Body of pancreas (tissue), 4 donors: ENCODE data around the gene SOX5. TPM values are rescaled to one million over a fixed set of nuclear protein-coding genes. Genes with fewer than 3 reads are reported as not detected.
"Not testable (repeated sequence)": the region's sequence is repeated elsewhere in the genome, so short reads cannot be mapped to it uniquely, and the experiment has no call there.

Source experiments
- ATAC-seq: fragments of 150-250 bp; one replicate; pipeline ENCODE4 v1.9.1; 2016
- DNase-seq, 4 donors: peaks; one replicate each; pipeline ENCODE4 v3.0.0-alpha.2; 2019
- H3K27ac ChIP-seq, 4 donors: fragments of 200-600 bp; sonication (generic); 1 replicate in 3 of 4; 2 replicates in 1 of 4; pipeline versions ENCODE4 v1.5.1 to v1.6.1; 2016 to 2019; ENCODE audit warnings: mild to moderate bottlenecking in 1 of 4, mixed read lengths in 1 of 4, moderate library complexity in 1 of 4
- H3K27me3 ChIP-seq, 2 donors: fragments of 200-600 bp; sonication (generic); one replicate each; pipeline ENCODE4 v1.6.0; 2016; ENCODE audit warnings: mild to moderate bottlenecking in 1 of 2
- H3K36me3 ChIP-seq, 2 donors: fragments of 200-600 bp; sonication (generic); replicated peaks in 1 of 2; 2 replicates each; pipeline ENCODE4 v1.5.1; 2016; ENCODE audit warnings: low read depth in 2 of 2; ENCODE audit not compliant: insufficient read depth in 1 of 2
- H3K4me1 ChIP-seq: fragments of 200-600 bp; sonication (generic); one replicate; pipeline ENCODE4 v1.6.0; 2016
- H3K4me3 ChIP-seq, 2 donors: fragments of 200-600 bp; sonication (generic); 1 replicate in 1 of 2; 2 replicates in 1 of 2; pipeline ENCODE4 v1.5.1; 2016 to 2019
- H3K9me3 ChIP-seq, 3 donors: fragments of 200-600 bp; sonication (generic); 1 replicate in 2 of 3; 2 replicates in 1 of 3; pipeline ENCODE4 v1.5.1; 2016
- POLR2A ChIP-seq, 3 donors: fragments of 450-650 bp; IDR thresholded peaks; one replicate each; pipeline ENCODE4 v1.6.1; 2016; ENCODE audit warnings: antibody characterized with exemption in 3 of 3, mild to moderate bottlenecking in 2 of 3
- WGBS, 2 donors: methylation state at CpG; one replicate each; pipeline ENCODE4 v1.1.5; 2017; 5-methylcytosine and 5-hydroxymethylcytosine counted together
- intact Hi-C: fragments of 100-400 bp; cut with DNase I; formaldehyde crosslinking; loops from one replicate; pipeline ENCODE4 v1.15.1; 2023
- total RNA-seq, 2 donors: library from RNA; depleted of rRNA; stranded (reverse); fragments of >200 nt; gene quantifications; one replicate each; pipeline ENCODE4 v1.1.0, GENCODE V29; 2016
- TF ChIP-seq, protein P1 (sequence below), 7 experiments: fragments of 450-650 bp in 4 of 7; fragments of 200-600 bp in 3 of 7; sonication (generic) in 3 of 7; IDR thresholded peaks; one replicate each; pipeline ENCODE4 v1.5.1; 2016 to 2019; ENCODE audit warnings: antibody characterized with exemption in 7 of 7

The SOX5 gene
- total RNA-seq, 2 donors from 2014 or later = 3.0 to 10.4 TPM

- no peak overlapping the region for H3K27ac ChIP-seq
- TF ChIP-seq, protein P1, sequence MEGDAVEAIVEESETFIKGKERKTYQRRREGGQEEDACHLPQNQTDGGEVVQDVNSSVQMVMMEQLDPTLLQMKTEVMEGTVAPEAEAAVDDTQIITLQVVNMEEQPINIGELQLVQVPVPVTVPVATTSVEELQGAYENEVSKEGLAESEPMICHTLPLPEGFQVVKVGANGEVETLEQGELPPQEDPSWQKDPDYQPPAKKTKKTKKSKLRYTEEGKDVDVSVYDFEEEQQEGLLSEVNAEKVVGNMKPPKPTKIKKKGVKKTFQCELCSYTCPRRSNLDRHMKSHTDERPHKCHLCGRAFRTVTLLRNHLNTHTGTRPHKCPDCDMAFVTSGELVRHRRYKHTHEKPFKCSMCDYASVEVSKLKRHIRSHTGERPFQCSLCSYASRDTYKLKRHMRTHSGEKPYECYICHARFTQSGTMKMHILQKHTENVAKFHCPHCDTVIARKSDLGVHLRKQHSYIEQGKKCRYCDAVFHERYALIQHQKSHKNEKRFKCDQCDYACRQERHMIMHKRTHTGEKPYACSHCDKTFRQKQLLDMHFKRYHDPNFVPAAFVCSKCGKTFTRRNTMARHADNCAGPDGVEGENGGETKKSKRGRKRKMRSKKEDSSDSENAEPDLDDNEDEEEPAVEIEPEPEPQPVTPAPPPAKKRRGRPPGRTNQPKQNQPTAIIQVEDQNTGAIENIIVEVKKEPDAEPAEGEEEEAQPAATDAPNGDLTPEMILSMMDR (IDR thresholded peaks at IDR 0.05) = no peak
- no peak for TF ChIP-seq POLR2A (IDR thresholded peaks at IDR 0.05)
- no peaks in the 10 kb centered on the region for H3K27me3 ChIP-seq
- no peak for DNase-seq
- no peak for ATAC-seq
- H3K4me3 ChIP-seq = no peak overlapping the region
- H3K9me3 ChIP-seq = no peaks in the 10 kb centered on the region
- no peaks in the 10 kb centered on the region for H3K36me3 ChIP-seq
- peaks cover 6% of the 10 kb centered on the region for H3K4me1 ChIP-seq
- 61 to 73% methylated on average over 2 of the region's 2 CpGs for WGBS, 2 donors
- intact Hi-C loops = no loop called here
Measured at GRCh38 chr12:23830210-23830609, 119.3 kb downstream of the SOX5 start.

DNA sequence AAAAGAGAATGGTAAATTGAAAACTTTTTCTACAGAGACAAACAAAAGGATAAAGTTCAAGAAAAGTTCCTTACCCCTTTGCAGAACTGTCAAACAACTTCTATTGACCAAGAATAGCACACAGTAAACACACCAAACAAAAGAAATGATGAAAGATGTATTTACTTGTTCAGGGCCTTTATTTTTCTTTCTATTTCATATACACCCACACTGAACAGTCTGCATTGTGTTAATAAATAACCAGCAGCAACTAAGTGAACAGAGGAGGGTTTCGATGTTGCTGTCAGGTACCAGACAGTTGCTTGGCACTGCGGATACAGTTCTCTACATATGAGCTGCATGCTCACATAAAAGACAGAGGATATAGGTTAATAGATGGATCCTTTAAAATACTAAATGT lies 122.1 kb downstream of the SOX5 start:
- DNase-seq = no peak
- 19 to 34% methylated on average over 2 of the region's 2 CpGs for WGBS, 2 donors

GRCh38 chr12:23825124-23825523 lies 124.3 kb downstream of the SOX5 start:
- not testable (repeated sequence) for ATAC-seq

More for the DNA sequence above, 122.1 kb downstream of the SOX5 start:
- TF ChIP-seq POLR2A (IDR thresholded peaks at IDR 0.05) = no peak
- TF ChIP-seq, protein P1 (IDR thresholded peaks at IDR 0.05) = no peak
- no peaks in the 10 kb centered on the region for H3K36me3 ChIP-seq
- no peak overlapping the region for H3K4me3 ChIP-seq
- no peaks in the 10 kb centered on the region for H3K9me3 ChIP-seq
- intact Hi-C loops = no loop called here
- H3K27ac ChIP-seq = no peak overlapping the region
- H3K27me3 ChIP-seq = no peaks in the 10 kb centered on the region
- no peak for ATAC-seq
- peaks cover 6% of the 10 kb centered on the region for H3K4me1 ChIP-seq

DNA sequence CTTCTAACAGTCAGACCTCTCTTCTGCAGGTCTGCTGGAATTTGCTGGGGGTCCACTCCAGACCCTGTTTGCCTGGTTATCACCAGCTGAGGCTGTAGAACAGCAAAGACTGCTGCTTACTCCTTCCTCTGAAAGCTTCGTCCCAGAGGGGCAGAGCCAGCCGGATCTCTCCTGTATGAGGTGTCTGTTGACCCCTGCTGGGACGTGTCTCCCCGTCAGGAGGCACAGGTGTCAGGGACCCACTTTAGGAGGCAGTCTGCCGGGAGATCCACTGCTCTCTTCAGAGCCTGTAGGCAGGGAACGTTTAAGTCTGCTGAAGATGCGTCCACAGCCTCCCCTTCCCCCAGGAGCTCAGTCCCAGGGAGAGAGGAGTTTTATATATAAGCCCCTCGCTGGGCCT lies 125.1 kb downstream of the SOX5 start:
- Histone ChIP-seq H3K4me1 (peaks cover 6% of the 10 kb centered on the region), H3K36me3 (no peaks in the 10 kb centered on the region), H3K27me3 (no peaks in the 10 kb centered on the region), H3K9me3 (no peaks in the 10 kb centered on the region), H3K27ac (no peak overlapping the region), H3K4me3 (no peak overlapping the region)
- 80 to 96% methylated on average over 3 to 8 of the region's 8 CpGs for WGBS, 2 donors
- DNase-seq (no peak), ATAC-seq (no peak)
- TF ChIP-seq, protein P1 (IDR thresholded peaks at IDR 0.05) = no peak
- TF ChIP-seq POLR2A (IDR thresholded peaks at IDR 0.05) = no peak
- intact Hi-C loops = no loop called here

More at GRCh38 chr12:23825124-23825523, 124.3 kb downstream of the SOX5 start:
- H3K27me3 ChIP-seq, DNase-seq, intact Hi-C loops, H3K4me1 ChIP-seq, H3K9me3 ChIP-seq, H3K27ac ChIP-seq, H3K36me3 ChIP-seq, H3K4me3 ChIP-seq: not testable (repeated sequence)
- 85 to 95% methylated on average over 7 to 11 of the region's 11 CpGs for WGBS, 2 donors

DNA sequence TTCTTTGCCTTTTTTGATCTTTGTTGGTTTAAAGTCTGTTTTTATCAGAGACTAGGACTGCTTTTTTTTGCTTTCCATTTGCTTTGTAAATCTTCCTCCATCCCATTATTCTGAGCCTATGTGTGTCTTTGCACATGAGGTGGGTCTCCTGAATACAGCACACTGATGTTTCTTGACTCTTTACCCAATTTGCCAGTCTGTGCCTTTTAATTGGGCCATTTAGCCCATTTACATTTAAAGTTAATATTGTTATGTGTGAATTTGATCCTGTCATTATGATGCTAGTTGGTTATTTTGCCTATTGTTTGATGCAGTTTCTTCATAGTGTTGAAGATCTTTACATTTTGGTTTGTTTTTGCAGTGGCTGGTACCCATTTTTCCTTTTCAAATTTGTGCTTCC lies 126.6 kb downstream of the SOX5 start:
- not testable (repeated sequence) for H3K36me3 ChIP-seq, ATAC-seq, H3K4me1 ChIP-seq

DNA sequence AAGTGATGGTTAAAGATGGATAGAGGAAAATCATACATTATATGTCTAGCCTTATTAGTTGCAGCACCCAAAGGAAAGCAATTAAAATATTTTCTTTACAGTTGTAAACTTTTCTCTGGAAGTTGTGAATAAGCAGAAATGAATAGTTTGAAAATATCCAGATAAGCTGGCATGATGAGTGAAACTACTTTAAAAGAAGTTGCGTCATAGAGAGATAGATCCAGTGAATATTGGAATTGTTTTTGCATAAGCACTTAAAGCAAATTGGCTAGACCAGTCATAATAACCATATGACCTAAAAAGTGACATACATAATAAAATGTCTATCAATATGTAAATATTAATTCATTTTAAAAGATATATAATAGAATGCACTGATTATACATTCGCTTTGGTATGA lies 132.1 kb downstream of the SOX5 start:
- H3K4me1 ChIP-seq = no peaks in the 10 kb centered on the region
- H3K4me3 ChIP-seq = no peak overlapping the region
- TF ChIP-seq POLR2A (IDR thresholded peaks at IDR 0.05) = no peak
- TF ChIP-seq, protein P1 (IDR thresholded peaks at IDR 0.05) = no peak
- H3K9me3 ChIP-seq = no peaks in the 10 kb centered on the region
- intact Hi-C loops = no loop called here
- no peak for DNase-seq
- H3K27me3 ChIP-seq = no peaks in the 10 kb centered on the region
- H3K36me3 ChIP-seq = no peaks in the 10 kb centered on the region
- no peak overlapping the region for H3K27ac ChIP-seq
- WGBS, 2 donors = 82 to 95% methylated on average over 2 of the region's 2 CpGs
- no peak for ATAC-seq

More for the DNA sequence above, 126.6 kb downstream of the SOX5 start:
- H3K27ac ChIP-seq, DNase-seq, intact Hi-C loops, H3K27me3 ChIP-seq, H3K4me3 ChIP-seq, H3K9me3 ChIP-seq: not testable (repeated sequence)
